ENCODE data around the gene SYT1. TPM values are rescaled to one million over a fixed set of nuclear protein-coding genes. Genes with fewer than 3 reads are reported as not detected.

The SYT1 gene
- total RNA-seq (2021), result 15.8 and 16.0 TPM in 2 replicates
- long read RNA-seq, full-length matches to known transcripts, result 11 of 59 reads
- long read RNA-seq, partial matches to known transcripts, result 13 of 59 reads
- long read RNA-seq, other reads (novel, unspliced or antisense), result 35 of 59 reads

GRCh38 chr12:78864403-78864869, at the start of gene SYT1:
Gene SYT1 (plus strand): TSS chr12:78864774.
- Histone ChIP-seq H4K5ac (ENCODE audit: insufficient read length, low read depth, low read length) (no peak within 1 kb of the TSS), H2AFZ (ENCODE audit: low read length) (peak within 1 kb of the TSS; percentile 42), H3K4me2 (ENCODE audit: insufficient read depth, insufficient read length, low read length) (peak within 1 kb of the TSS; percentile 73), H3K4me1 (ENCODE audit: insufficient read depth, low read length) (no peaks in the 10 kb centered on the region), H3K27ac (ENCODE audit: insufficient read length, low read depth, low read length) (peak within 1 kb of the TSS; percentile 46), H3K56ac (ENCODE audit: insufficient read length, low read depth, low read length) (no peak within 1 kb of the TSS), H2BK15ac (ENCODE audit: low read depth, low read length) (no peak within 1 kb of the TSS), H2BK20ac (ENCODE audit: low read depth, low read length, poor library complexity, severe bottlenecking) (no peak within 1 kb of the TSS), H2AK5ac (ENCODE audit: insufficient read length, low read length) (no peak within 1 kb of the TSS), H3K4ac (ENCODE audit: low read depth, low read length) (no peak within 1 kb of the TSS), H3K23me2 (ENCODE audit: insufficient read length, low read depth, low read length, poor library complexity, severe bottlenecking) (peaks cover 14% of the 10 kb centered on the region), H3K9ac (ENCODE audit: extremely low read depth, insufficient read length, low read length) (peak within 1 kb of the TSS; percentile 77), H4K8ac (replicated peaks; ENCODE audit: insufficient read length, low read depth, low read length) (no peak within 1 kb of the TSS), H3K9me3 (ENCODE audit: control insufficient read depth, low read depth, low read length) (no peaks in the 10 kb centered on the region), H3K79me1 (ENCODE audit: insufficient read depth, low read depth, low read length, poor library complexity, severe bottlenecking) (no peaks in the 10 kb centered on the region), H4K20me1 (ENCODE audit: control insufficient read depth, insufficient read depth, insufficient read length) (no peaks in the 10 kb centered on the region), H3K27me3 (ENCODE audit: insufficient read depth, low read length) (no peaks in the 10 kb centered on the region), H3K14ac (ENCODE audit: insufficient read depth, low read length) (no peak within 1 kb of the TSS; the same call in 1 of the 2 replicates), H3T11ph (ENCODE audit: low read length) (no peak within 1 kb of the TSS), H4K91ac (ENCODE audit: insufficient read length, low read depth, low read length) (no peak within 1 kb of the TSS), H2BK5ac (ENCODE audit: insufficient read length, low read length) (no peak within 1 kb of the TSS), H2BK12ac (ENCODE audit: insufficient read length, low read depth, low read length) (no peak within 1 kb of the TSS), H3K23ac (ENCODE audit: insufficient read length, low read depth, low read length) (no peak within 1 kb of the TSS), H3K79me2 (ENCODE audit: insufficient read depth, low read length) (peaks cover 16% of the 10 kb centered on the region; the same call in 1 of the 2 replicates), H2BK120ac (ENCODE audit: low read depth, low read length, poor library complexity, severe bottlenecking) (no peak within 1 kb of the TSS), H3K18ac (ENCODE audit: insufficient read length, low read depth, low read length) (no peak within 1 kb of the TSS)
- H3K36me3 Mint-ChIP-seq (ENCODE audit: insufficient read depth in 1 of 3, low read depth in 3 of 3), result no peaks in the 10 kb centered on the region
- peak within 1 kb of the TSS; percentile 97 to 99 (median 99) for H3K27ac Mint-ChIP-seq
- no CpG with 5 or more reads among the region's 19 CpGs for WGBS (ENCODE audit: extremely low coverage, insufficient read length, low lambda C conversion rate)
- peak within 1 kb of the TSS; percentile 95 to 99 for H3K4me3 Mint-ChIP-seq
- H3K9me3 Mint-ChIP-seq, result no peaks in the 10 kb centered on the region; a peak in 1 of 5 replicates
- TF ChIP-seq CTCF (conservative IDR thresholded peaks at IDR 0.05), result no peak
- peaks cover 23 to 27% of the 10 kb centered on the region in 2 experiments for H3K4me1 Mint-ChIP-seq
- peaks cover 1% of the 10 kb centered on the region; the same call in 1 of the 2 replicates for H3K27me3 Mint-ChIP-seq (ENCODE audit: low read depth)
- DNase-seq, result peak; percentile 98

Data from H9 (cell line).